HG02798 (cell line): ENCODE results near the gene MAP3K15.
"Not testable (repeated sequence)": the region's sequence is repeated elsewhere in the genome, so short reads cannot be mapped to it uniquely, and the experiment has no call there.

Experiments
- ATAC-seq: cut with Tn5 transposase; IDR thresholded peaks from one replicate; pipeline ENCODE4 v1.9.1; 2021; ENCODE audit warnings: mild to moderate bottlenecking; ENCODE audit not compliant: unreplicated experiment, poor library complexity

Gene MAP3K15

GRCh38 chrX:19539665-19540064, 24.4 kb upstream of the MAP3K15 start:
- no peak for ATAC-seq

- no peak for ATAC-seq
Observed at GRCh38 chrX:19535476-19535875, 20.2 kb upstream of the MAP3K15 start.

- no peak for ATAC-seq
Observed at GRCh38 chrX:19532709-19533108, 17.4 kb upstream of the MAP3K15 start.

- ATAC-seq = no peak
Observed at GRCh38 chrX:19517965-19518364, 2.7 kb upstream of the MAP3K15 start.

GRCh38 chrX:19515615-19516105, 352 bp upstream of the MAP3K15 start:
- ATAC-seq = no peak

- no peak for ATAC-seq
Observed at GRCh38 chrX:19513383-19513782, 1.9 kb downstream of the MAP3K15 start.

GRCh38 chrX:19512961-19513360, 2.3 kb downstream of the MAP3K15 start:
- ATAC-seq = no peak

- ATAC-seq = no peak
Observed at GRCh38 chrX:19512359-19512758, 2.9 kb downstream of the MAP3K15 start.

GRCh38 chrX:19511796-19512195, 3.5 kb downstream of the MAP3K15 start:
- ATAC-seq = not testable (repeated sequence)

GRCh38 chrX:19496711-19497110, 18.6 kb downstream of the MAP3K15 start:
- no peak for ATAC-seq

GRCh38 chrX:19487520-19488200, 27.6 kb downstream of the MAP3K15 start:
- no peak for ATAC-seq

- ATAC-seq = no peak
Observed at GRCh38 chrX:19479458-19479857, 35.9 kb downstream of the MAP3K15 start.

- not testable (repeated sequence) for ATAC-seq
Observed at GRCh38 chrX:19468383-19468782, 46.9 kb downstream of the MAP3K15 start.

GRCh38 chrX:19462879-19463278, 52.4 kb downstream of the MAP3K15 start:
- ATAC-seq = no peak

GRCh38 chrX:19462231-19462630, 53.1 kb downstream of the MAP3K15 start:
- no peak for ATAC-seq

GRCh38 chrX:19457662-19458061, 57.6 kb downstream of the MAP3K15 start:
- ATAC-seq = no peak

- ATAC-seq = no peak
Observed at GRCh38 chrX:19448077-19448476, 67.2 kb downstream of the MAP3K15 start.

GRCh38 chrX:19446397-19446796, 68.9 kb downstream of the MAP3K15 start:
- no peak for ATAC-seq

GRCh38 chrX:19445772-19446171, 69.5 kb downstream of the MAP3K15 start:
- not testable (repeated sequence) for ATAC-seq

- no peak for ATAC-seq
Observed at GRCh38 chrX:19443869-19444526, 71.3 kb downstream of the MAP3K15 start.

- no peak for ATAC-seq
Observed at GRCh38 chrX:19440713-19441112, 74.6 kb downstream of the MAP3K15 start.

- not testable (repeated sequence) for ATAC-seq
Observed at GRCh38 chrX:19422661-19423060, 92.6 kb downstream of the MAP3K15 start.
